Activated CD4-positive, alpha-beta T cell treated with anti-CD3 and anti-CD28 coated beads, Interleukin-2, amount 50 U/mL, for 4 hours (primary cell): Measurements from ENCODE around the gene ZFYVE21.

Source experiments
- DNase-seq, 2 experiments: peaks; one replicate each; pipeline ENCODE4 v3.0.0-alpha.2; 2020

The ZFYVE21 gene

DNA sequence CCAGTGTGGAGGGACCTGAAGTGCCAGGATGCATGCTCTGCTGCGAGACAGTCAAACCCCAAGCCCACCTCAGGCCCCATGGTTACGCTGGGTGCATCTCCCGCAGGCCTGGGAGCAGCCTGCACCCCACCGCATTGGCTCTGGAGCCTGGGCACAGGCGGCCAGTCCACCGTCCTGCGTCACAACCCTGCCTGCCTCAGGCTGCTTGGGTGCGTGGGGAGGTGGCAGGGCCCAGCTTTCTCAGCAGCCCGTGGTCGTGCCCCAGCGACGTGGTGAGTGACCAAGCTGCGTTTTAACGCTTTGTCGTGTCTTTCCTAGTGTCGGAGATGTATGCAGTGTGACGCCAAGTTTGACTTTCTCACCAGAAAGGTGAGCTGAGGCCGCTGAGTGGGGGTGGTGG, 10.9 kb downstream of the ZFYVE21 start:
- no peak for DNase-seq

DNA sequence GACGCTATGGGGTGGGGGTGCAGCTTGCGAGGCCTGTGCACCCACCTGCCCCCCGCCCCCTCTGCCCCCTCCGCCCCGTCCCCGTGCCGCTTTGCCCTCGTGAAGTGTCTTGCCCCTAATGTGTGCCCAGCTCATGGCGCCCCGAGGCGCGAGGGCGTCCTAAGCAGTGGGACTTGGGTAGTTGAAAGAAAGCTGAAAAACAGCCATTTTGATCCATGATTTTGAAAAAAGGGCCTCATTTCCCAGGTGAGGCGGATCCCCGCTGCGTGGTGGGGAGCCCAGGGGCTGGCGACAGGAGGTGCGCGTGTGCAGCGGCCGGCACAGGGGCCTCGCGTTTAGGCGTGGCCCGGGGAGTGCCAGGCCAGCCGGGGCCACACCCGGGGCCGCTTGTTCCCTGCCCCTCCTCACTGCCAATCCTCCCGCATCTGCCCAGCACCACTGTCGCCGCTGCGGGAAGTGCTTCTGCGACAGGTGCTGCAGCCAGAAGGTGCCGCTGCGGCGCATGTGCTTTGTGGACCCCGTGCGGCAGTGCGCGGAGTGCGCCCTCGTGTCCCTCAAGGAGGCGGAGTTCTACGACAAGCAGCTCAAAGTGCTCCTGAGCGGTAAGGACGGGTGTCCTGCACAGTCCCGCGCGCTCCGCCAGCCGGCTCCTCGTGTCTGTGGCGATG, 11.8 kb downstream of the ZFYVE21 start:
- DNase-seq: no peak

DNA sequence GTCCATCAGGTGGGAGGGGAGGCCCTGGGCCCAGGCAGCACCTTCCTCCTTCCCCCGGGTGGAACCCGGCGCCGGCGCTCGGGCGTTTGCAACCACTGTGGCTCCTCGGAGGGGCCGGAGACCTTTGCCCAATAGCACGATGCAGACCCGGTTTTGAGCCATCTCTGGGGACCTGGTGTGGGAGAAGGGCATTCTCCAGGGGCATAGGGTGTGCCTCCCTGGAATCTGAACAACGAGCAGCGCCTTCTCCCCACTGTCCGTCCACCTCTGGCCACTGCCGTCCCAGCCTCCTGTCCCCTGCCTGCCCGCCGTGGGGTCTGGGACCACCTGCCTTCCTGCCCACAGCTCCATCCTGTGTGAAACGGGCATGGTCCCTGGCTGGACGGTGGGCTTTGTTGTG, 12.5 kb downstream of the ZFYVE21 start:
- no peak for DNase-seq

DNA sequence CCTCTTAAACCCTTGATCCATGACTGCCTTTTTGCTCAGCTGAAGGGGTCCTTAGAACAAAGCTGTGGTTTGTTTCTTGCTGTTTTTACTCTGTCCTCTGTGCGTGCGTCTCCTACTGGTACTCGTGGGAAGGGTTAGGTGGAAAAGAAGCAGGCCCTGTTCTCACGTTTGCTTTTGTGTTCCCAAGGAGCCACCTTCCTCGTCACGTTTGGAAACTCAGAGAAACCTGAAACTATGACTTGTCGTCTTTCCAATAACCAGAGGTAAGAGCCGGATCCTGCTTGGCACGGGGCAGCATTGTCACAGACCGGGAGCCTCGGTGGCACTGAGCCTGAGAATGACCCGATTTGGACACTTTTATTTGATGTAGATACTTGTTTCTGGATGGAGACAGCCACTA, 13.1 kb downstream of the ZFYVE21 start:
- DNase-seq: no peak

DNA sequence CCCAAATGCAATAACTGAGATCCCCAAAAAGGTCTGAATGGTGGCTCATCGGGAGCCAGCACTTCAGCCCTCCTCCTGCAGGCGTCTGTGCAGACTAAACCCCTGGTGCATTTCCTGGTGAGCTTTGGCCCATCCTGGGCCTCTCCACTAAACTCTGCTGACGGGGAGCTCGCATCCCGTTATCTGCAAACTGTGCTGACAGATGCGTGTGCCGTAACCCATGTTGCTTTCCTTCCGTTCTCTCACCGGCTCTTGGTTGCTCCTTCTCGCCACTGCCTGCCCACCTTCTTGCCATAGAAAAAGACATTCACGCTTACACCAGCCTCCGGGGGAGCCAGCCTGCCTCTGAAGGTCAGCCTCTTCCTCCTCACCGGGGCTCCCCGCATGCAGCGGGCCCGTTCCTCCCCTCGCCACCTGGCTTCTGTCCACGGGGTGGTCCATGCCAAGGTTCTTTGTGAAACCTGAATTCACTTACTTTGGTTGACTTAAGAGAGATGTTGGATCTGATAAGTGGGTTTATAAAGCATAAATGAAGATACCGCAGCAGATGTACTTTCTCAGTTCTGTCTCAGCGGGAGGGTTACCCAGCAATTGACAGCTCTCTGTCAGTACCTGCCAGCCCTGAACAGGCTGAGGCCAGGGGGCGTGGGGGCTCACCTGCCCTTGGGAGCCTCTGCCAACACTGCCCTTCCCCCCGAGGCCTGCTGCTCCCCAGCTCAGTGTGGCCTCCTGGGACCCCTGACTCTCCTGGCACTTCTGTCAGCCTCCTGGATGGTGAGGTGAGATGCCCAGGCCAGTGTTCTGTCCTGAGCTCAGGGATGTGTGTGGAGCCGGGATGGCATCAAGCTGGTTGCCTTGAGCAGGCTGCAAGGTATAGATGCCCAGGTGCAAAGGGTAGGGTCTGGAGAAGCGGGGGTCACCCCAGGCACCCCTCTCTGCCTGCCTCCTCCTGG, 14.2 kb downstream of the ZFYVE21 start:
- no peak for DNase-seq

DNA sequence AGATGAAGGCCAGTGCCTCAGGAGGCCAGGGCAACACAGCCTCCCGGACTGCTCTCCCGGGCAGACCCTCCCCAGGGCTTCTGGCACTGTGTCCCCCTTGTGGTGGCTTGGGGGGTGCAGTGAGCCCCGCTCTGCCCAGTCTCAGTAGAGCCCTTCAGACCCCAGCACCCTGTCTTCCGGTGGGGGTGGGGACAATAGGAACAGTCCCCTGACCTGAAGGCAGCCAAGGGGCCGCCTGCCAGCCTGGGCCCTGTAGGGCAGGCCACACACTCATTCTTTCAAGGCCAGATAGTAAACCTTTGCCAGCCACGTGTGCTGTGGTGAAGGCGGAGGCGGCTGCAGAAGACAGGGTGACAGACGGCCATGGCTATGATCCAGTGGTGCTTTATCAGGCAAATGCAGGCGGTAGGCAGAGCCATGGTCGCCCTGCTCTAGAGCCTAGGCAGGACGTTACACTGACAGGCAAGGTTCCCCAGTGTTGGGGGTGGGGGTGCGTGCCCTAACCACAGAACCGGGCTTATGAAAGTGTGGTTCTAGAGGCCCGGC, 15.0 kb downstream of the ZFYVE21 start:
- DNase-seq: no peak

DNA sequence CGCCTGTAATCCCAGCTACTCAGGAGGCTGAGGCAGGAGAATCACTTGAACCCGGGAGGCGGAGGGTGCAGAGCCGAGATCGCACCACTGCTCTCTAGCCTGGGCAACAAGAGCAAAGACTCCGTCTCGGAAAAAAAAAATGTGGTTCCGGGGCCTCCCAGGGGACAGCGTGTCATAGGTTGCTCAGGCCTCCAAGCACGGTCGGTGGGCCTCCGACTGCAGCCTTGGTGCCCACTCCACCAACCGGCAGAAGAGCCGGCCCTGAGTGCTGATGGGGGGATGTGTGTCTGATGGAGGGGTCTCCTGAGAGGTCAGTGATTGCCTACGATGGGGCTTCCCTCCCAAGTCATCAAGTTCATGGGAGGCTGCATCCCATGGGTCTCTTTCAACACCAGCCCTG, 15.9 kb downstream of the ZFYVE21 start:
- DNase-seq: no peak

DNA sequence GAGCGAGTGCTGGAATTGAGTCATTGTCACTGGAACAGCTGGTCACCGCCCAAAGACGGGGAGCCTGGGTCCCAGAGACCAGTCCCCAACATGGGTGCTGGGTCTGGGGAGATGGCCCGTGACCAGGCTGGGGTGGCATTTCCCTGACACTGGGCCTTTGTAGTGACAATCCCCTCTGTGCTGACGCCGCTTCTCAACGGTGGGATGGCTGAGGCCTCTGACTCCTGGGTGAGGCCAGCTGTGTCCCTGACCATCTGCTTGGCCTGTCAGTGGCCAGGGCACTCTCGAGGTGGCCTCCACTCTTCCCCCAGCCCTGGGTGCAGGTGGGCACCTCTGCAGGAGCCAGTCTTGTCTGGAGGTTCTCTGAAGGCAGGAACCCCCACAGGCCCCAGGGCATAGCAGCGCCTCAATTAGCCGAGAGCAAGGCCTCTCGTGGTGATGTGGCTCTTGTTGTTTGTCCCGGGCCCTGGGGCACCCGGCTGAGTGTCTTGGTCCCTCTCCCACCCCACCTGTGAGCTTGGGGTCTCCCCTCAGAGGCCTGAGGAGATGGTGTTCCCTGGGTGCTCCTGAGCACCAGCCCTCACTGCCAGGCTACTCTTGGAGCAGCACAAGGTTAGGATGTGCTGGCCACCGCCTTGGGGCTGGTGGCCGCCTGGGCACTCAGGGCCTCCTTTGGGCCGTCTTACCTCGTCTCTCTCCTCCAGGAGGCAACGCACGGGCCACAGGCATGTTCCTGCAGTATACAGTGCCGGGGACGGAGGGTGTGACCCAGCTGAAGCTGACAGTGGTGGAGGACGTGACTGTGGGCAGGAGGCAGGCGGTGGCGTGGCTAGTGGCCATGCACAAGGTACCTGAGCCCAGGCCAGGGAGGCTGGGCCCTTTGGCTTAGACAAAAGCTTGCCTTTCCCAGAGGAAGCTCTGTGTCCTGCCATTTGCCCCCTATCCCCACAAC, 16.6 kb downstream of the ZFYVE21 start:
- DNase-seq: no peak

DNA sequence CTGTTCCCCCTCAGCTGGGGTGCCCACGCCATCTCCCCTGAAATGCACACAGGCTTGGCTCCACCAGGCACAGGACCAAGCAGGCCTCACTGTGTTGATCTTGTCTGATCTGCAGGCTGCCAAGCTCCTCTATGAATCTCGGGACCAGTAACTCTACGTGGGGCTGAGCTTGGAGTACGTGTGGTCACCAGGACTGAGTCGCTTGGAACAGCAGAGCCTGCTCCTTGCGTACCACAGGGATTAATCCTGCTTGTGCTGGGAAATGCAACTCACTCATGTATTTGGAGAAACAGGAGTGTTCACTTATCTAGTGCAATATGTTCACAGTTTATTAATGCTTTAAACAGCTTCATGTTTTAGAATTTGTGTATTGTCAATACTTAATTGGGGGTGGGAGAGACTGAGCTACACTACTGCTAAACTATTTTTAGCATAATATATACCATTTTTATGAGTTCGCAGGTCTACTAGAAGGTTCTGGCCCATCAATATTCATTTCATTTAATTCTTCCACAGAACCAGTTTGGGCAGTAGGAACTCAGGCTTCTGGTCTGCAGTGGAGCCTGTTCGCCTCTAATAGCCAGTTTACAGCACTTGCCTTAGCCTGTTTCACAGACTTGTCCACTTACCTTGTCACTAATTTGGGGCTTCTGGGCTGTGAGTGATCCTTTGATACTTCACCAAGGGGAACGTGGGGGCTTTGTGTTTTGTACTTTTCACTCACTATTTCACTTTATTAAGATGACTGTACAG, 17.4 kb downstream of the ZFYVE21 start:
- DNase-seq: no peak

DNA sequence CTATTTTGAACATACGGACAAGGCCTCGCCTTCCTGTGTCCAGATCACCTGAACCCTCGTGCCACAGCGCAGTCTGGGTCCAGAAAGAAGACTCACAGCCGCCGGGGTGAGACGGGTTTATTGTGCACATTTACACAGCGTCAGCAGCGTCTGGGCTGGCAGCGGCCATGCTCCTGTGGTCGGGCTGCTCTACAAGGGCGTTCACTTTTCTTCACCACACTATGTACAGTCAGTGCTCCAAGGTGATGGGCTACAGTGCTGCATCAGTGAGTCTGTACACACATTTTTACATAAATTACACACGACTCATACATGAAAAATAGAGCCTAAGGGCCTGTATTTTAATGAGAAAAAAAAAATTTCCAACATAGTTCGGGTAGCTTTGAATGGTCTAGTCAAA, 18.0 kb downstream of the ZFYVE21 start:
- DNase-seq: no peak

DNA sequence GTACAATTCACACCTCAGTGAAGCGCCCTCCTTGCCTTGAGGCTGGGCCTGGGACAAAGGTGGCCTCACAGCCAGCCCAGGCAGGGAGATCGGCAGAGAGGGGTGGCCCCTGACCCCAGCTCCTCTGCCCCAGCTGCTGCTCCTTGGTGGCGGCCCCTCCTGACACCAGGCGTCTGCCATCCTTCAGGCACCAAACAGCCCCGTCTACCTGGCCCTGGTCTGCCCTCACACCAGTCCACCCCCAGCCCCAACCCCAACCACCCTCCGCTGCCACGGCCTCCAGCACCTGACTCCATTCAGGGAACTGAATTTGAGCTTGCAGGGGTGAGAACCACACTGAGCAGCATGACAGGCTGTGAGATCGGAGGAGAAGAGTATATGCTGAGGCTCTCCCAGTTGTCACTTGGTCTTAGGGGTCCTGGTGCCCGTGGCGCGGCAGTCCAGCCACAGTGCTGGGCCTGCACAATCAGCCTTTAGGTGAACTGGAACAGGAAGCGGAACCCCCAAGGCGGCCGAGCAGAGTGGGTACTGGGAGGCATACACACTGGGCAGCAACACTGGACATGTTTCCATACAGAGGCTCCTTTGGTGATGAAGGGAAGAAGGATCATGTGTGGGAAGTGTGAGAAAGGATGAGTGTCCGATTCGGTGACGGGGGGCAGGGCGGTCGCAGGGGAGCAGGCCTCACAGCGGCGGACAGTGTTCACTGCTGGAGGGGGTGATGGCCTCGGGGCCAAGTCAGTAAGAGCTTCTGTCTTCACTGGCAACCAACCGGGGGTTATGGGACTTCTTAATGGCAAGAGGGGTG, 18.7 kb downstream of the ZFYVE21 start:
- DNase-seq: no peak

DNA sequence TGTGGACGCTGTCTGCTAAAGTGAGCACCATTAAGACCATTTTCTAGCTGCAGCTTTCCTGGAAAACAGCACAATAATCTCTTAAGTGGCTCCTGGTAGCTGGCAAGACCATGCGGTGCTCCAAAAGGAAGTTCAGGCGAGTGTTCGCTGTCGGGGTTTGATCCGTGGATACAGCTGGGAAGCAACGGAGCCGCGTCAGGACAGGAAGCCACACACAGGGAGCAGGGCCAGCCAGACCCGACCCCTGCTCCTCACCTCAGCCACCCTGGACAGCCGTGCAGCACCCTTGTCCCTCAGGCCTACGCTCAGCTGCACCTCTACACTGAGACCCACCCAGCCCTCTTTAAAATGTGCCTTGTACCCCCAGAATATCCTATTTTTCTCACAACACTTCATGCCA, 19.4 kb downstream of the ZFYVE21 start:
- no peak for DNase-seq

DNA sequence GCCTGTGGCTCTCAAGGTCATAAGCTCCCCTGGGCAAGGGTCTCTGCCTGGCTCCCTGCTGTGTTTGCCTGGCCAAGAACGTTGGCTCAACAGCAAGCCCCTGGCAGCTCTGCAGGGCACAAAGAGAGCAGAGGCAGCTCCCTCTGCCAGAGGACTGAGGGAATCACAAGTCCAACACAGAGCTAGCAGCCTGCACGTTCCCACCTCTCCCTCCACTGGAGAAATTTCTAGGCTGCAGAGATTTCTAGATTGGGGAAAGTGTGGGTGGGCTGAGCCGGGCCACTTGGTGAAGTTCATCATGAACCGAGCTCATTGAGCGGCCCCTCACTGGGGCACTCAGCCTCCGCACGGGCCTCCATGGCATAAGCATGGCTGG, 19.8 kb downstream of the ZFYVE21 start:
- no peak for DNase-seq

DNA sequence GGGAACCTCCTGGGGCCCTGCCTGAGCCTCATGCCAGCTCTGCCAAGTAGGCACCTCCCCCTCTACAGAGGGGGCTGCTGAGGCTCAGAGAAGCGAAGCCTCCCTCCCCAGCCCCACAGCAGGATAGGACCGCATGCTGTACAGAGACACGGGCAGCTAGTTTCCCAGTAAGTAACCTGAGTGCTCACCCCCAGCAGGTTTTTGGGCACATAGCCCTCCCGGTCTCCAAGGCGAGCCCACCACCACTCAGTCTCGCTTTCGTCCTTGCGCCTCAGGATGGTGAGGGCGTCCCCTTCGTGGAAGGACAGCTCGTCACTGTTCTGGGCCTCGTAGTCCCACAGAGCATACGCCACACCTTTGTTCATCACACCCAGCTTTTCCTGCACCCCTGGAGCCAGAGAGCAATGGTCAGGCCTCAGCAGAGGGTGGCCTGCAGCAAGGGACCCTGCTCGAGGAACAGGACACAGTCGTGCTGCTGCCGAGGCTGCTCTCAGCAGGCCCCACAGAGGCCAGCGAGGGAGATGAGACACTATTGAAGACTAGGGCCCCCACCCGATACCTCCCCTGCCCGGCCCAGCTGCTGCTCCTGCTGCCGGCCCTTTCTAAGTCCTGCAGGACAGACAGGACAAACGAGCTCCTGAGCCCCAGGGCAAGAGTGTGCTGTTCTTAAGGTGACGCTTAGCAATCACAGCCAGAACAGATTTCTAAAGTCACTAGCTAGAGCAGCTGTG, 20.4 kb downstream of the ZFYVE21 start:
- no peak for DNase-seq

DNA sequence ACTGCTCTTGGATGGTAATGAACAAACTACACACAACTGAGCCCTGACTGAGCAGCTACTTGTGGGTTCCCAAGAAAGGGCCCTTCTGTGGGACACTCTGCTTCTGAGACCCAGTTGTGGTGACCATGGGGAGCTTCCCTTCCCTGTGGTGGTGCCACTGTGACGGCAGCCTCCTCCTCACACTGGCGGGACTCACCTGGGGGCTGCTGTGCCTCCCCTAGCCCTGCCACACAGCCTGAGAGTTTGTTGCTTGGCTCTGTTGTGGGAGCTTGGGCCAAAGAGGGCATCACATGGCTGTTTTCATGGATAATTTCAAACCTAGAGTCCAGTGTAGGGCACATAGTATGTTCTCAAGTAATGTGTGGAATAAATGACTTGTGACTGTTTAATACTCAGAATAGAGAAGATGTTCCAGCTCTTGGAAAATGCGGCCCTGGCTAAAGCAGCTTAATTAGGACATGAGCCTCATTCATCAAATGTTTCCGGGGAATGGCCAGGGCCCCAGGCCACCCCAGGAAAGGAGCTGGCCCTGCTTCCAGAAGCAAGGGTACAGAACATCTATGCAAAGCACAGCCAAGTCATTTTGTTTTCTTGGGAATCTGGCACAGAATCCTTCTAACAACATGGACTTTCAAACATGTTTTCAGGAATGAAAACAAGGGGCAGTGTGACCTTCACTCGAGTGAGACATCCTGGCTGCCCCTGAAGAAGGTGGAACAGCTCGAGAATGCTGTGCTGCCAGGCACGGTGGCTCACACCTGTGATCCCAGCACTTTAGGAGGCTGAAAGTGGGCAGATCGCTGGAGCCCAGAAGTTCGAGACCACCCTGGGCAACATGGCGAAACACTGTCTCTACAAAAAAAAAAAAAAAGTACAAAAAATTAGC, 21.2 kb downstream of the ZFYVE21 start:
- no peak for DNase-seq

DNA sequence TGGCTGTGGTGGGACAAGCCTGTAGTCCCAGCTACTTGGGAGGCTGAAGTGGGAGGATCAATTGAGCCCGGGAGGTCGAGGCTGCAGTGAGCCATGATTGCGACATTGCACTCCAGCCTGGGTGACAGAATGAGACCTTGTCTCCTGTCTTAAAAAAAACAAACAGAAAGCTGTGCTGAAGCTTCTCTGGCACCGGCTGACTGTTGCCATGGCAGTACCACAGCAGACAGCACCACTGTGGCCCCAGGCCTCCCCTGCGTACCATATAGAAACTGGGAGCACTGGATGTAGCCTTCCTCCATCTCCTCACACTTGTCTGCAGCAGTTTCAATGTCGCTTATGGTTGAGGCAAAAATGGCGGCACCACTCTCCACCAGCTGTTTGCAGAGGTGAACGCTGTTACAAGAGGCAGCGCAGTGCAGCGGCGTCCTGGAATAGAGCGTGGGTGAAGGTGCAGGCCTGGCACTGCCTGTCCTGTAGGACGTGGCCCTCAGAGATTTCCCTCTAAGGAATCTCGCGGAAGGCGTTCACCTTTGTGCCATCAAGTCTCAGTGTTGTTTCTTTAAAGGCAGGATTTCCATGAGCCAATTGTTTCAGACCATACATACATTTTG, 21.9 kb downstream of the ZFYVE21 start:
- no peak for DNase-seq

DNA sequence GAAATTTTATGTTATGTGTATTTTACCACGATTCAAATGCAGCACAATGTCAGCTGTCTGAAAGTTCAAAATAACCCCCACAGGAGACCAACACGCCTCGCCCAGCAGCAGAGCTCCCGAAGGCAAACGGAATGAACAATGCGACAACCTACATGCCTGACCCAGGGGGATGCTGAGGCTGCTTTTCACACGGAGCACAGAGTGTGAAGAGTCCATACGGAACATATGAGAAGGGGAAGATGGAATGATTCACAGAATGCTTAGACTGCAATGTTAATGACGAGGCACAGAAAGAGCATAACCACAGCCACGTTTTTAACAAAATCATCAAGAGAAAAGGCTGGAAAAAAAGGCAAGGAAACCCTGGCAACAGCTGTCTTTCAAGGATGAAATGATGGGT, 22.6 kb downstream of the ZFYVE21 start:
- DNase-seq: no peak

DNA sequence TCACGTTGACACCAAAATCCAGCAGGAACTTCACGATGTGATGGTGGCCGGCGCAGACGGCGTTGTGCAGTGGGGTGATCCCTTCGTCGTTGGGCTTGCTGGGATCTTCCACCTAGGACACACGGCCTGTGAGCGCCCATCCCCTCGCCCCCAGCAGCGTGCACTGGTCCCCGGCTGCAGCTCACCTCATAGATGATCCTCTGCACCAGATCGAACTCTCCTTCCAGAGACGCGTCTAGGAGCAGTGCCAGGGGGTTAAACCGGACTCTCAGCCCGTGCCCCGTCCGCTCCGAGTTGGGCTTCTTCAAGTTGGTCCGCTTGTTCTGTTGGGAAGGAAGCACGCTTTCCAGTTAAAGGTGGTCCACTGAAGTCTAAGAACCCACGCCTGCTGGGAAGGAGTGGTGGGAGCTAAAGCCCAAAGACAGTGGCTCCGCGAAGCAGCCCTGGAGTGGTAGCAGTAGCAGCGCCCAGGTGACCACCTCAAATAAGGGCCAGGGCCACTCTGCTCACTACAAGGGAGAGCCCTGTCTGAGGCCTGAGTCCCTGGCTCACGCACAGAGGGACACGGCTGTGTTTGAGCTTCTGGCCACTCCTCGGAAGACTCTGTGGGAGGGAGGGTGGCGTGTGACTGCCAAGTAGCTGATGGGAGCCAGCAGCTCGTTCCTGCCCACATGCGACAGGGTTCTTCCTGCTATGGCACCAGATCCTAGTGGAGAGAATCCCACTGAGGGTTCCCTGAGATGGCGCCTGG, 23.3 kb downstream of the ZFYVE21 start:
- DNase-seq: no peak
